HCT116 (cell line): Measurements from ENCODE around the gene ERLEC1.

Experiments
- CTCF ChIP-seq, 3 experiments: fragments of 200-600 bp in 1 of 3; sonication (generic) in 1 of 3; IDR thresholded peaks in 2 of 3; conservative IDR thresholded peaks in 1 of 3; 2 replicates each; pipeline ENCODE4 v1.5.1; 2012 to 2017; ENCODE audit warnings: low read depth in 2 of 3, low read length in 2 of 3, antibody characterized with exemption in 1 of 3, borderline replicate concordance in 1 of 3, control low read depth in 1 of 3, mild to moderate bottlenecking in 1 of 3, mixed read lengths in 1 of 3, mixed run types in 1 of 3, moderate library complexity in 1 of 3; ENCODE audit not compliant: insufficient read depth in 1 of 3
- EGR1 ChIP-seq: IDR thresholded peaks from 2 replicates; pipeline ENCODE4 v1.6.1; 2012; ENCODE audit warnings: low read depth
- EZH2 ChIP-seq: fragments of 200-600 bp; sonication (generic); IDR thresholded peaks from 2 replicates; pipeline ENCODE4 v1.6.1; 2017; ENCODE audit warnings: antibody characterized with exemption, mixed run types
- EZH2phosphoT487 ChIP-seq: fragments of 200-600 bp; IDR thresholded peaks from 2 replicates; pipeline ENCODE4 v1.6.1; 2018; ENCODE audit warnings: antibody characterized with exemption, borderline replicate concordance
- POLR2A ChIP-seq: IDR thresholded peaks from 2 replicates; pipeline ENCODE4 v1.7.0; 2011; ENCODE audit warnings: borderline replicate concordance; ENCODE audit not compliant: insufficient read depth, insufficient read length; ENCODE audit errors: extremely low read depth
- POLR2AphosphoS5 ChIP-seq: IDR thresholded peaks from 2 replicates; pipeline ENCODE4 v1.6.1; 2011; ENCODE audit warnings: mild to moderate bottlenecking, low read depth, low read length, moderate library complexity
- RAD21 ChIP-seq: IDR thresholded peaks from 2 replicates; pipeline ENCODE4 v1.6.1; 2012; ENCODE audit warnings: low read depth, mild to moderate bottlenecking
- REST ChIP-seq: IDR thresholded peaks from 2 replicates; pipeline ENCODE4 v1.6.1; 2012; ENCODE audit warnings: low read depth
- SP1 ChIP-seq: IDR thresholded peaks from 2 replicates; pipeline ENCODE4 v1.6.1; 2012; ENCODE audit warnings: low read depth
- SRF ChIP-seq: IDR thresholded peaks from 2 replicates; pipeline ENCODE4 v1.6.1; 2012; ENCODE audit warnings: low read depth
- YY1 ChIP-seq: IDR thresholded peaks from 2 replicates; pipeline ENCODE4 v1.6.1; 2011; ENCODE audit warnings: low read length, low read depth, moderate library complexity, mild to moderate bottlenecking; ENCODE audit not compliant: insufficient replicate concordance; ENCODE audit errors: extremely low read depth
- ZFX ChIP-seq: fragments of 450-650 bp; IDR thresholded peaks from 2 replicates; pipeline ENCODE4 v1.6.1; 2017
- ZNF274 ChIP-seq: fragments of 200-500 bp; sonication (Bioruptor generic); IDR thresholded peaks from 2 replicates; pipeline ENCODE4 v1.6.1; 2014; ENCODE audit warnings: mild to moderate bottlenecking, low read depth, low read length, inconsistent platforms
- TF ChIP-seq, protein P1 (sequence below): IDR thresholded peaks from 2 replicates; pipeline ENCODE4 v1.6.1; 2011; ENCODE audit warnings: mild to moderate bottlenecking, low read length, moderate library complexity; ENCODE audit not compliant: insufficient replicate concordance; ENCODE audit errors: extremely low read depth

DNA sequence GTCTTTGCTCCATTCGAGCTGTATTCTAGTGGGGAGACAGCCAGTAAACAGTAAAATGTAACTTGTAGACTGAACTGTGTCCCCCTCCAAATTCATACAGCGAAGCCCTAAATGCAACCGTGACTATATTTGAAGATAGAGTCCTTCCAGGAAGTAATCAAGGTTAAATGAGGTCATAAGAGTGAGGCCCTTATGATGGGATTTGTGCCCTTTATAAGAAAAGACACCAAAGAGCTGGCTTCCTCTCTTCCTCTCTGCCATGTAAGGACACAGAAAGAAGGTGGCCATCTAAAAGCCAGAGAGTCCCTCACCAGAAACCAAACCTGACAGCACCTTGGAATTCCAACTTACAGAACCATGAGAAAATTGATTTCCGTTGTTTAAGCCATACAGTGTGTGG, 41.5 kb downstream of the ERLEC1 start:
- TF ChIP-seq CTCF (IDR thresholded peaks at IDR 0.05 in 2 of 3, conservative IDR thresholded peaks at IDR 0.05 in 1 of 3; ENCODE audit: borderline replicate concordance in 1 of 3, insufficient read depth in 1 of 3, low read depth in 2 of 3, low read length in 2 of 3) (no peak), EZH2 (no peak), SP1 (no peak), EZH2phosphoT487 (no peak), YY1 (no peak), SRF (no peak), ZFX (no peak), RAD21 (no peak), EGR1 (no peak), ZNF274 (no peak), POLR2AphosphoS5 (no peak), REST (no peak), POLR2A (no peak)
- TF ChIP-seq, protein P1, sequence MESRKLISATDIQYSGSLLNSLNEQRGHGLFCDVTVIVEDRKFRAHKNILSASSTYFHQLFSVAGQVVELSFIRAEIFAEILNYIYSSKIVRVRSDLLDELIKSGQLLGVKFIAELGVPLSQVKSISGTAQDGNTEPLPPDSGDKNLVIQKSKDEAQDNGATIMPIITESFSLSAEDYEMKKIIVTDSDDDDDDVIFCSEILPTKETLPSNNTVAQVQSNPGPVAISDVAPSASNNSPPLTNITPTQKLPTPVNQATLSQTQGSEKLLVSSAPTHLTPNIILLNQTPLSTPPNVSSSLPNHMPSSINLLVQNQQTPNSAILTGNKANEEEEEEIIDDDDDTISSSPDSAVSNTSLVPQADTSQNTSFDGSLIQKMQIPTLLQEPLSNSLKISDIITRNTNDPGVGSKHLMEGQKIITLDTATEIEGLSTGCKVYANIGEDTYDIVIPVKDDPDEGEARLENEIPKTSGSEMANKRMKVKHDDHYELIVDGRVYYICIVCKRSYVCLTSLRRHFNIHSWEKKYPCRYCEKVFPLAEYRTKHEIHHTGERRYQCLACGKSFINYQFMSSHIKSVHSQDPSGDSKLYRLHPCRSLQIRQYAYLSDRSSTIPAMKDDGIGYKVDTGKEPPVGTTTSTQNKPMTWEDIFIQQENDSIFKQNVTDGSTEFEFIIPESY = no peak
